NCI-H2029 (cell line): ENCODE data around the gene TRMO.
A peak's percentile ranks its signal among the peaks of the same experiment; 100 is the strongest.

Experiments
- DNase-seq: peaks from one replicate; lab custom pipeline; 2025; lab: John Stamatoyannopoulos, UW

The TRMO gene

GRCh38 chr9:97938081-97938644, 15.9 kb upstream of the TRMO start, which contains the start of gene HEMGN:
HEMGN (minus strand) TSS chr9:97938172; CDS start chr9:97938136, 36 bp downstream.
- no peak for DNase-seq

- no peak for DNase-seq
Observed at GRCh38 chr9:97936998-97937397, 14.7 kb upstream of the TRMO start.

GRCh38 chr9:97935276-97935675, 13.0 kb upstream of the TRMO start:
- no peak for DNase-seq

- DNase-seq: no peak
Observed at GRCh38 chr9:97934321-97935115, 12.2 kb upstream of the TRMO start.

- no peak for DNase-seq
Observed at GRCh38 chr9:97933297-97933998, 11.1 kb upstream of the TRMO start.

GRCh38 chr9:97930972-97931371, 8.7 kb upstream of the TRMO start:
- no peak for DNase-seq

- DNase-seq: no peak
Observed at GRCh38 chr9:97928986-97929604, 6.8 kb upstream of the TRMO start.

GRCh38 chr9:97925497-97926334, 3.4 kb upstream of the TRMO start:
- DNase-seq: no peak

- DNase-seq: no peak
Observed at GRCh38 chr9:97924386-97924785, 2.1 kb upstream of the TRMO start.

GRCh38 chr9:97923529-97924108, 1.3 kb upstream of the TRMO start:
- peak; percentile 76 for DNase-seq

- no peak for DNase-seq
Observed at GRCh38 chr9:97919217-97919813, 3.0 kb downstream of the TRMO start.

- DNase-seq: no peak
Observed at GRCh38 chr9:97918611-97919010, 3.7 kb downstream of the TRMO start.

- no peak for DNase-seq
Observed at GRCh38 chr9:97911970-97912369, 10.3 kb downstream of the TRMO start.

GRCh38 chr9:97911528-97911927, 10.8 kb downstream of the TRMO start:
- DNase-seq: no peak

- DNase-seq: no peak
Observed at GRCh38 chr9:97910357-97910756, 11.9 kb downstream of the TRMO start.

GRCh38 chr9:97908705-97909104, 13.6 kb downstream of the TRMO start:
- no peak for DNase-seq

- no peak for DNase-seq
Observed at GRCh38 chr9:97907632-97908031, 14.7 kb downstream of the TRMO start.

GRCh38 chr9:97907046-97907445, 15.3 kb downstream of the TRMO start:
- no peak for DNase-seq

- DNase-seq: no peak
Observed at GRCh38 chr9:97906236-97906831, 16.0 kb downstream of the TRMO start.

GRCh38 chr9:97905228-97905627, 17.1 kb downstream of the TRMO start:
- DNase-seq: no peak

GRCh38 chr9:97904725-97905124, 17.6 kb downstream of the TRMO start:
- DNase-seq: no peak
